Bone marrow (tissue), 2 donors: Measurements from ENCODE around the gene NT5C1B.
A peak's percentile ranks its signal among the peaks of the same experiment; 100 is the strongest.

Experiments used
- DNase-seq, 2 donors: peaks; one replicate each; lab custom pipeline; 2025; lab: John Stamatoyannopoulos, UW

NT5C1B gene

DNA sequence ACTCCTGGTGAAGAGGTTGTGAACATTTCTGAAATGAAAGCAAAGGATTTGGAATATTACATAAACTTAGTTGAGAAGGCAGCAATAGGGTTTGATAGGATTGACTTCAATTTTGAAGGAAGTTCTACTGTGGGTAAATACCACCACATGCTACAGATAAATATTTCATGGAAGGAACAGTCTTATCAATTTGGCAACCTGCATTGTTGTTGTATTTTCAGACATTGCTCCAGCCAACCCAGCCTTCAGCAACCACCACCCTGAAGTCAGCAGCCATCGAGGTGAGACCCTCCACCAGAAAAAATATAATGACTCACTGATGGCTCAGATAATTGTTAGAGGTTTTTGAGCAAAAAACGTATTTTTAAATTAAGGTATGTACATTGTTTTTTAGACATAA, 38.9 kb downstream of the NT5C1B start:
- DNase-seq, result no peak

DNA sequence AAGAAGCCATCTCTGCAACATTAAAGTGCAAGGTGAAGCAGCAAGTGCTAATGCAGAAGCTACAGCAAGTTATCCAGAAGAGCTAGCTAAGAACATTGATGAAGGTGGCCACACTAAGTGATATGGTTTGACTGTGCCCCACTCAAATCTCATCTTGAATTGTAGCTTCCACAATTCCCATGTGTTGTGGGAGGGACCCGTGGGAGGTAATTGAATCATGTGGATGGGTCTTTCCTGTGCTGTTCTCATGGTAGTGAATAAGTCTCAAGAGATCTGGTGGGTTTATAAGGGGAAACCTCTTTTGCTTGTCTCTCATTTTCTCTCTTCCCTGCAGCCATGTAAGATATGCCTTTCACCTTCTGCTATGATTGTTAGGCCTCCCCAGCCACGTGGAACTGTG, 40.3 kb downstream of the NT5C1B start:
- no peak for DNase-seq

DNA sequence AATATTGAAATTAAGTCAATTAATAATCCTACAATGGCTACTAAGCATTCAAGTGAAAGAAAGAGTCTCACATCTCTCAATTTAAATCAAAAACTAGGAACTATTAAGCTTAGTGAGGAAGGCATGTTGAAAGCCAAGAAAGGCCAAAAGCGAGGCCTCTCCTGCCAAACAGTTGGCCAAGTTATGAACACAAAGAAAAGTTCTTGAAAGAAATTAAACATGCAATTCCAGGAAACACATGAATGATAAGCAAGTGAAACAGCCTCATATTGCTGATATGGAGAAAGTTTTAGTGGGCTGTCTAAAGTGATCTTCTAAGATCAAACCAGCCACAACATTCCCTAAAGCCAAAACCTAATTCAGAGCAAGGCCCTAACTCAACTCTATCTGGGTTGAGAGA, 40.7 kb downstream of the NT5C1B start:
- DNase-seq, result no peak

DNA sequence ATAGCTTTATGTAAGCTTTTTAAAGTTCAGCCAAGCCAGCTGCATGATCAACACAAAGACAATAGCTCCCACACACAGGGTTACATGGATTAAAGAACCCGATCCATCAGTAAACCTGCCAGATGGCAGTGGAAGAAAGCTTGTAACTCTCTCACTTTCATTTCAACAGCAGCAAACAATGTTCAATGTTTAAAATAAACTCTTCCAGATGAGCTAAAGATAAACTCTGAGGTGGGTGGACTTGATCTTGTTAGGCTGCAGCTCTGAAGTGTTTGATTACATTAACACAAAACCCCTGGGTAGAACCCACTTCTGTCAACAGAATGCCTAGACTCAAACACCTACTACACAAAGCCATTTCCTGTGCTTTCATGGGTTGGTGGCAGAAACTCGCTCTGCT, 42.8 kb downstream of the NT5C1B start:
- no peak for DNase-seq

DNA sequence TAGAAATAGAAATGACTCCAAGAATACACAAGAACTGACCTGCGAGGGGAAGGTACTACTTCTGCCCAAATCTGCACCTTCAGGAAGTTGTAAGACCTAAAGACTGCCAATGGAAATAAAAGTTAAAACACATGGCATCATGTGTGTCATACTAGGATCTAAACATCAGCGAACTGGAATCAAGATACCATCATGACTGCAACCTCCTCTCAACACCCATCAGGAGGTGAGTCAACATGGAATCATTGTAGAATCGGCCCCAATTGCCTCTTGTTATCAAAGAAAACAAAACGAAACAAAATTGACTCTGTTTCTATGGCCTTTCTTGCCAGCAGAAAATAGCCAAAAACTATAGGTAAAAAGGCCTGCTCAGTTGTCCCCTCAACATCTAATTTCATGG, 44.0 kb downstream of the NT5C1B start:
- DNase-seq, result no peak

DNA sequence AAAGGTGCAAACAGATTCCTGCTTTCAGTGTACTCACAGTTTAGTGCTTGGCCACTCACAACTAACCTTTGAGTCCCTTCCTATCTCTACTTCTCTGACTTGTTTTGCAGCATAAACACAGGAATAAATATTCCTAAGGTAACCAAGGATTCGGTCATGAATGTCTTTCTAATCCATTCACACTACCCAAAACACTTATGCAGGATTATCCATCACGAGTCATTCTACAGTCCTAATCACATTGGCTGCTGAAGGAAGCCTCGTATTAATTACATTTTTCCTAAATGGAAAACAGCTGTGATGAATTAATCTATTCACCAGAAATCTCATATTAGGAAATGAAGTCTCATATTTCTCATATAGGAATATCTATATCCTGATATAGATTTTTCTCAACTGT, 45.2 kb downstream of the NT5C1B start:
- no peak for DNase-seq

DNA sequence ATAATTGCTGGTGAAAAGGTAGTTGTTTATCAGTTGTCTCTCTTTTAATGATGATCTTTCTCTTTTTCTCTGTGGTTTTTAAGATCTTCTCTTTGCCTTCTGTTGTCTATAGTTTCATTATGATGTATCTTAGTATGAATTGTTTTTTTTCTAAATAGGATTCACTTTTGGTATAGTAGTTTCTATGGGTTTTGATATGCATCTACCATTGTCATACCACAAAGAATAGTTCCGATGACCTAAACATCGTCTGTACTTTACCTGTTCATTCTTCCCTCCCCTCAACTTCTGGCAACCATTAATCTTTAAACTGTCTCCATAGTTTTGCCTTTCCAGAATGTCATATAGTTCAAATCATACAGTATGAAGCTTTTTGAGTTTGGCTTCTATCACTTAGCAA, 48.5 kb downstream of the NT5C1B start:
- DNase-seq, result no peak

DNA sequence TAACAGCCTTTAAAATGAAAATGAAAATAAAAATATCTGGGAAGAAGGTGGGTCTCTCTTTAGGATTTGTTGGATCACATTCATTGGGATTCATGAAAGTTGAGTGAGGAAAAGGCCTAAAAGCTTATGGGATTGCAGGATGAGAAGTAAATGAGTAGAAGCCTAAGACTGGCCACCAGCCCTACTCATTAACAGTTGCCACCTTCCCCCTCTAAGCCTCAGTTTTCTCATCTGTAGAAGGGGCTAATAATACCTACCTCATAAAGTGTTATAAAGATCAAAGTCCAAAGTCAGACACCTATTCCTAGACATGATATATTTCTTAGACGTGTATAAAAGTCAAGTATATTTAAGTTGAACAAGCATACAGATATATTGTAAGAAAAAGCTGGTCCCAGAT, 52.7 kb downstream of the NT5C1B start:
- DNase-seq, result no peak

DNA sequence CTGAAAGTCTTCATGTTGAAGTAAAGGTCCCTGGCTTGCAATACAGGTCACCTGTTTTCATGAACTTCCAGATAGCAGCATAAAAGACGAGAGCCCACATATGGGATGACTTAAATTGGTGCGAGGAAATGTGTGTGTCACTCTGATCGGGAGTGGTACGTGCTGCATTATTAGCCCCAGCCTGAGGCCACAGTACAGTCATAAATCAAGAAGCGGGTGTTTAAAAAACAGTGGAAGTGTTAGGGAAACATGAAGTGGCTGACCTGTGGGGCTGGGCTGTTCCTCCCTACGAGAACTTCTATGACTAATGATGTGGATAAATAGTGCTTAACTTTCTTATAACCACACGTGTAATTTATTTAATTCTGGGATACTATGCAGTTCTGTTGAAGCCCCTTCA, 53.3 kb downstream of the NT5C1B start:
- no peak for DNase-seq

DNA sequence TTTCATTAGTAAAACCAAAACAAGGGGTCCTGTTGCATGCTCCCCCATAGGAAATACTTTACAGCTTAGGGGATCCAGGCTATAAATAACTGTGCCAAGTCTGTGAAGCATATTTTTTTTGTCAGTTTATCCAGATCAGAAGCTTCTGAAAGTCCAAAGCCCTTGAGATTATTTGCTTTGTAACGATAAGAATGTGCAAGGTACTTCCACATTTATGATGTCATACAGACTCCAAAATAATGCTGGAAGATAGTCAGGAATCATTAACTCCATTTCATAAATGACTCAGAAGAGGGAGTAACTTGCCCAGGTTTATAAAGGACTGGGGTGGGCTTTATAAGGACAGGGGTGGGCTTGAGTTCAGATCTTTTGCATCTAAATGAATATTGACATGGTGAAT, 58.2 kb downstream of the NT5C1B start:
- DNase-seq, result no peak

DNA sequence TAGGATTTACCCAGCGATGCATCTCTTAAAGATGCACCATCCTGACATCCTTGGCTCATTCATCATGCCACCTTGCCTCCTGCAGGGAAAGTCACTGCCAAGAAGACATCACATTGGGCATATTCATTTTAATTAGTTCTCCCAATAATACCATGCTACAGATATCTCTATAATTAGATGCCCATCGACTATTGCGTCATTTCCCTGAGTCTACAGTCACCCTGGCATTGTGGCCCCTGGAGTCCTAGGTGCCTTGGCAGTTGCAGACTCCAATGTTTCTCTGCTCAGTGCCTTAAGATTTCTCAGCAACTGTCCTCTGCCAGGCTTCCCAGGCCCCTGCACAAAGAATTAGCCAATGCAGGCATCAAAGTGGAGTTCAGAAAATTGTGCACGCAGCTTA, 61.5 kb downstream of the NT5C1B start:
- DNase-seq, result no peak

DNA sequence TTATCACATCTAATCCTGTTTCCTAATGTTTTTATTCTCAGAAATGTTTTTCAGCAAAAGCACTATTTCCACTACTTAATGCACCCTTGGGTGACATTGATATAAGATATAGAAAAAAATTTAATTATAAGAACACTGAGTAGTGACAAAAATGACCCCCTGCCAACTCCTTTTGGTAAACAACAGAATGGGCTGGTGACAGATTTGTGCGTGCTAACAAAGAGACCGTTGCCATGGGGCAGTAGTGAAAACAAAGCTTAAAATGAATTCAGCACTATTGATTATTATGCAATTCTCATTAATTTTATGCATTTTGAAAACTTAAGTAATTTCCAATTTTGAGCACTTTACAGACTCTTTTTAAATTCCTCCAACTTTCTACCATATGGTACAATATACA, 62.0 kb downstream of the NT5C1B start:
- no peak for DNase-seq

DNA sequence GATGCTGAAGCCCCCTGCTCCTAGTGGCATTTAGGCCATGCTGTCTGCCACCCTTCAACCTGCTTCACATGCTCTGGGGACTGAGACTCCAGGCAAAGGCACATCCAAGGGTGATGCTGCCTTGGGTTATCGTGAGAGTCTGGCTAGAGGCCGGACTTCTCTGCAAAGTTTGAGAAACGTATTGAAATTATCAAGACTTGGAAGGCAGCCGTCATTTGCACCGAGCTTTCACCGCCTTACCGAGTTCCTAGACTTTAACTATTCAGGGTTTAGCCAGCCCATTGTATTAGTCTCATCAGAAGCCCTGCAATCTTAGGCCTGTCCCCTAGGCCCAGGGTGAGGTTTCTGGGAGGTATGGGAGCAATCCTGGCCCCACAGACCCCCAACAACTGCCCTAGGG, 62.9 kb downstream of the NT5C1B start:
- no peak for DNase-seq

DNA sequence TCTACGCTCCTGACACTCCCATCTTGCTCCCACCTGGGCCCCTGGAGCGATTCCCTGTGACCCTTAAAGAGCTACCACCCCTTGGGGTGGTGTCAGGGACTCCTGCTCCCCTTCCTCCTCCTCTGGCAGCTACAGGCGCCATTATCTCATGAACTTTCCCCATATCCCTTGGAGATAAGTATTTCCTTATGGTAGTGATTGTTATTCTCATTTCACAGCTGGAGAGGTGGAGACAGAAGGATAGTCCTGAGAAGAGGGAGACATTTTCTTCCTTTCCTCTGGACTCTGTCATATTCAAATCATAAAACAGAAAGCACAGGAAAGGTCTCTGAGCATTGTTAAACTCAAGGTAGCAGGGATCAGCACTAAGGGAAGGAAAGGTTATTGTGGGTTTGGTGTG, 63.5 kb downstream of the NT5C1B start:
- DNase-seq, result no peak

DNA sequence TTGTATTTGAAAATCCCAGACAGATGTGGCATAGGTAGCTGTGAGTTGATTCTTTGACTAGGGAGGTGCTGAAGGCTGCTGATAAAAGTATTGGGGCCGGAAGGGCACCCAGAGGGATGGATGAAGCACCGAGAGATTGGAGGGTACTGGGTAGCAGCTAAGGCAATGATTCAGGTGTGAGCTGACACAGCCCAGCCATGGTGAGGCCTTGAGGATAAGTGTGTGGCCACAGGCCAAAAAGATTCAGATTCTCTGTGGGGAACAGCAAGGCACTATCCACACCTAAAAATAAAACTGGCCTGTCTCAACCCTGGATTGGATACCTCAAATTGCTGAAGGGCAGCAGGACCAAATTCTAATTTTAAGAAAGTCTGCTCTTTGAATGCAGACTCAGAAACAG, 64.1 kb downstream of the NT5C1B start:
- no peak for DNase-seq

DNA sequence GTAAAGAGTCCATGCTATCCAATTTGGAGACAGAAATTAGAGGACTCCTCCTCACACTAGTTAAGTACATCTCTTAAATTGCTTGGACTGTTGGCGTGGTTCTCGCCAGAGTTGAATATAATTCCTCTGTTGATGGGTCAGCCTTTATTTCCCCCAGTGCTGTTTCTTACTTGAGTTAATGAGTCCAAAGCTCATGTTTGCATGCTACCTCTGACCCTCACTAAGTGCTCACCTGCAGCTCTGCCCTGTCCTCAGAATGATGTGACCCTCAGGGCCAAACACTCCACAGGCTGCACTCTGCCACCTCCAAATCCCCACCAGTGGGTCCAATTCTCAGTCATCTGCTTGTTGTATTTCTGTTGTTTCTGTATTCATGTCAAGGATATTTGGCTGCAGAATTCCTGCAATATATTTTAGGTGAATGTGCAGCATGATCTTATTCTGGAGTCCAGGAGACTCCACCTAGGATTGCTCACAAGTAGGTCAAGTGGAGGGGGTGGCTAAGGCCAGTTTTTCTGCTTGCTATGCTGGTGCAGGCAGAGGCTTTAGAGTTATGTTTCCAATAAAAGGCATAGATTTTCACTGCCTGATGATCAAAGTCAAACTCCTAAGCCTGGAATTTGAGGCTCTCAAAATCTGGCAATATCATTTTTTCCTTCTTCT, 66.8 kb downstream of the NT5C1B start:
- no peak for DNase-seq

DNA sequence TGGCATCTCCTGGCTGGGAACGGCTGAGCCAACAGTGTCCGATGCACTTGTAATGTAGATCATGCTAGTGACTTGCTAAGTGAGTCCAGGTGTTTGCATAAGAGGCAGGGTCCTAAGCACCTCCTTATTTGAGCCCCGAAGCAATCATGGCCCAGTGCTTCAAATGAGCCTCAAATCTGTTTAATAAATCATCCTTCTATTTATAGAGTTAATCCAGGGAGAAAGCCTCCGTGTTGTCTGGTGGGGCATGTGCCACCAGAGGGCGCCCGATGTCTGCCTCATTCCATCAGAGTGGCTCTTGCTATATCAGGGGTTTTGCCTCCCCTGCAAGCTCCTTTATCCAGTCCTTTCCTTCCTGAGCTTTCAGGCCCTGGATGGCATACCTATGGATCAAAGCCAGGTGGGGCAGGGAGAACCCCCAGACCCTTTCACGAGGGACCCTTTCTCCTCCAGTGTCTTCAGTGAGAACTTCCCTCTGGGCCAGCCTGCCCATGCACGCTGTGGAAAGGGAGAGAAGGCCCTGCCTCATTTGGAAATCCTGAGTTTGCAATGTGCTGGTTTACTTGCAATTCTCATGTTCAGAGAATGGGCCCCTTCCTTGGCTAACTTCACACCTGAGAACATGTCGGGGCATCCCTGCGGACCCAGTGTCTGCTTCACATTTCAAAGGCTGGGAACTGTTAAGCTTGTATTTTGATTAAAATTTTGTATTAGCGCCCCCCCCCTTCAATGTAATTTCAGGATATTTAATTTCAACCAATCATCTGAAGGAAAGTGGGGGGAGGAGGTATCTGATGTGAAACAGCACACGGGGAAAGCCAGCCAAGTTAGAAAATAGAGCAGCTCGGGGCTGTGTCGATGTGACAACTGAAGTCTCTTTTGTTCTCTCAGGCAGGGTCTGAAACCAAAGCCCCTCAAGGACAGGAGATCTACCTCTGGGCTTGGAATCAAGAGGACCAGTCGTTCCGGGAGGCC, 68.6 kb downstream of the NT5C1B start:
- DNase-seq, result peak; percentile 12 to 25

DNA sequence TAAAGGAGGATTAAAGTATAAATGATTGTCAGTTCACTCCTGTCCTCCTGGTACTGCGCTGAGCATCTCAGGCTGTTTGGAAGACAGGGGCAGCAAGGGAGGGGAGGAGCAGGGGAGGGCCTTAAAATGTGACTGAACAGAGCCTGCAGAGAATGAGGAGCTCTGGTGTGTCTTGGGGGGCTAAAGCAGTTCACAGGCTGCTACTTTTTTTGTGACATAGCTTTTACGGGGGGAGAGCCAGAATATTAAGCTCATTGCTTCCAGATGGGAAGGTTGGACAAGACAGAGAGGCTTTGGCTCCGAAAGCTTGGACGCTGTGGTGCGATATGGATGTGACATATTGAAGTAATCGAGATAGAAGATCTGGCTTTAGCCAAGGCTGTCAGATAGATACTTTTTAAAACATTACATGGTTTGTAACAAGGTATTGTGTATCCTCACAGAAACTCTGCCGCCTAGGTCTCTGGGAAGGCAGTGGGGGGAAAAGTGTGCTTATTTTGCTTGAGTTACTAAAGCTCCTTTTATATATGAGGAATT, 69.4 kb downstream of the NT5C1B start:
- no peak for DNase-seq

DNA sequence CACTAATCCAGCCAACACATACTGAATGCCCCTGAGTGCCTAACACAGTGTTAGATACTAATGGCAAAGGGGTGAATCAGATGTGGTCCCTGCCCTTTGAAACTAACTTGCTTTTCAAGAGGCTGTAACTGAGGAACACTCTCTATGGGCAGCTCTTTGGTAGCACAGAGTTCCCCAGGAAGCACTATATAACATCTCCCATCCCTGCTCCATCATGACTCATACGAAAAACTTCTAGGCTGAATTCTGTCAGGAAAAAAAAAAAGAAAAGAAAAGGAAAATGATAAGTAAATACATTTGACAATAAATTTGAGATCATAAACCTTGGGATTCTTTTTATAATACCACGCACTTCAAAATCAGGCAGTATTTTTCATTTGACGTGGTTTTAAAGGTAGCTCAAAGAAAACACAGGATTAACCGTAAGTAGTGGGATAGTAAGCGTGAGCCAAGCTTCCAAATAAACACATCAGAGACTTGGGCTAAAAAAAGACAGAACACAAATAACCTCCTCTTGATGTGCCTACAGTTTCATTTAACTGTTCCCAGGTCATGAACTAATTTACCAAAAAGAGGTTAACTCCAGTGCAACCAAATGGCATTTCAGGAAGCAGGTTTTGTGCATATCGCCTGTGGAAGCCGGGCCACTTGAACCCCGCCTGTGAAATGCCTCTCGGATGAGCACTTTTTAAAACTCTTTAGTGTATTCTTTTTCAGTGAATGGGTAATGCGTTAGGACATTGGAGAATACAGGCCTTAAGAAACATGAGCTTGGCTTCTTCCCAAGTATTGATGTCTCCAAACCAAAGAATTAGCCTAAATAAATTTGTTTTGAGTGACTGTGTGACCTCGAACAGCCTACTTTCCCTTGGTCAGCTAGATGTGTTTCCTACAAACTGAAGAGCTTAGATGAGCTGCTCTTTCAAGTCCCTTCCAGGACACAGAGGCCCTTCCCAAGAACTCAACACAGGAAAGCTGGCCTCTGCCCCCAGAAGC, 71.0 kb downstream of the NT5C1B start:
- DNase-seq, result no peak

DNA sequence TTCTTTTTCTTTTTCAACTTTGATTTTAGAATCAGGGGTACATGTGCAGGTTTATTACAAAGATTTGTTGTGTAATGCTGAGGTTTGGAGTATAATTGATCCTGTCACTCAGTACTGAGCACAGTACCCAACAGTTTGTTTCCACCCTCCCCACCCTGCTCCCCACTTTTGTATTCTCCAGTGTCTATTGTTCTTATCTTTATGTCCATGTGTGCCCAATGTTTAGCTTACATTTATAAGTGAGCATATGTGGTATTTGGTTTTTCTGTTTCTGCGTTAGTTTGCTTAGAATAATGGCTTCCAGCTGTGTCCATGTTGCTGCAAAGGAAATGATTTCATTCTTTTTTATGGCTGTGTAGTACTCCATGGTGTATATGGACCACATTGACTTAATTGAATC, 72.0 kb downstream of the NT5C1B start:
- no peak for DNase-seq

DNA sequence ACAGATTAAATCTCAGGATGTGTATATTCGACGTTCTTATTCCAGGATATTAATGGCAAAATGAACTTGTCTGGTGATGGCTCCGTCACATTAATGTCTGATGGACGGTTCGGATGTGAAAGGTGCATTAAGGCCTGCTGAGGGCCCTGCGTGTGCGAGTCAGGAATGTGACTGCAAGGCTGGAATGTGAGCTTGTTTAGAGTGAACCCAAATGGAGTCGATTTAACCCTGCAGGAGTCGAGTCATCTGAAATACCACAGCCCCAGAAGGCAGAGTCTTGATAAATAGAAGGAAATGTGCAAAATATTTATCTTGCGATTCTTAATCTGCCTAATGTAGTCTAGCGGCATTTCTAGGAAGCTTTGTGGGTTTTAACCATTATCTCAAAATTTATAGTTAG, 73.3 kb downstream of the NT5C1B start:
- no peak for DNase-seq
